OCI-LY1 (cell line): Measurements from ENCODE around the gene DNAL4.

Source experiments
- EZH2 ChIP-seq: fragments of 200-600 bp; sonication (generic), shearing (Covaris generic); IDR thresholded peaks from 2 replicates; pipeline ENCODE4 v1.8.0; 2017; ENCODE audit warnings: borderline replicate concordance, mixed run types, mild to moderate bottlenecking, antibody characterized with exemption, low read length, moderate library complexity, mixed read lengths
- TF ChIP-seq, protein P1 (sequence below): fragments of 200-600 bp; sonication (generic), shearing (Covaris generic); IDR thresholded peaks from 2 replicates; pipeline ENCODE4 v1.5.1; 2017; ENCODE audit warnings: mild to moderate bottlenecking, antibody characterized with exemption, low read length, moderate library complexity, mixed read lengths

DNA sequence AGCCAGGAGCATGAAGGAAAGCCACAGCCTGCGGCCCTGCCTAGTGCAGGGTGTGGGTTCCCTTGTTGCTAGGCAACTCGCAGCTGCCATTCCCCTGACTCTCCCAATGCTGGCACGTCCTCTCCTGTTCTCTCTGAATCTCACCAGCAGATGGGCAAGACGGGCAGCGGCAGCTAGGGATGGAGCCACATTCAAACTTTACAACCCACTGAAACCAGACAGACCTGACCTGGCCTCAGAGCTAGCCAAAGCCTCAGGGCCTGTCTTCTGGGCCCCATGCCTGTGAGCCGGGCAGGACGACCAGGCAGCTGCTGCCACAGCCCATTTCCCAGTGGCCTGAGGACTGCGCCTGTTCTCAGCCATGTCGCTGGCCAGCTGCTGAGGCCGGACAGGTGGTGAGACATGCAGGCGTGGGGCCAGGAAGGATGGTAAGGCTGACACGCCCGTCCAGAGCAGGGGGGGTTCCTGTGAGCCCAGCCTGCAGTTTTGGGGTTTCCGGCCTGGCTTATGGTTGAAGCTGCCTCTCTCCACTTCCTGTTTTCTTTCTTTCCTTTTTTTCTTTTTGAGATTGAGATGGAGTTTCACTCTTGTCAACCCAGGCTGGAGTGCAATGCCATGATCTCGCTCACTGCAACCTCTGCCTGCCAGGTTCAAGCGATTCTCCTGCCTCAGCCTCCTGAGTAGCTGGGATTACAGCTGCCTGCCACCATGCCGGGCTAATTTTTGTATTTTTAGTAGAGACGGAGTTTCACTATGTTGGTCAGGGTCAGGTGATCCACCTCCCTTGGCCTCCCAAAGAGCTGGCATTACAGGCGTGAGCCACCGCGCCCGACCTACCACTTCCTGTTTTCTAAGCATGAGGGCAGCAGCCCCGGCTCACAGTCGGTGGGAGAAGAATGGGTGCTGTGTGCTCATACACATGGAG is 42.3 kb downstream of the DNAL4 start:
- TF ChIP-seq, protein P1, sequence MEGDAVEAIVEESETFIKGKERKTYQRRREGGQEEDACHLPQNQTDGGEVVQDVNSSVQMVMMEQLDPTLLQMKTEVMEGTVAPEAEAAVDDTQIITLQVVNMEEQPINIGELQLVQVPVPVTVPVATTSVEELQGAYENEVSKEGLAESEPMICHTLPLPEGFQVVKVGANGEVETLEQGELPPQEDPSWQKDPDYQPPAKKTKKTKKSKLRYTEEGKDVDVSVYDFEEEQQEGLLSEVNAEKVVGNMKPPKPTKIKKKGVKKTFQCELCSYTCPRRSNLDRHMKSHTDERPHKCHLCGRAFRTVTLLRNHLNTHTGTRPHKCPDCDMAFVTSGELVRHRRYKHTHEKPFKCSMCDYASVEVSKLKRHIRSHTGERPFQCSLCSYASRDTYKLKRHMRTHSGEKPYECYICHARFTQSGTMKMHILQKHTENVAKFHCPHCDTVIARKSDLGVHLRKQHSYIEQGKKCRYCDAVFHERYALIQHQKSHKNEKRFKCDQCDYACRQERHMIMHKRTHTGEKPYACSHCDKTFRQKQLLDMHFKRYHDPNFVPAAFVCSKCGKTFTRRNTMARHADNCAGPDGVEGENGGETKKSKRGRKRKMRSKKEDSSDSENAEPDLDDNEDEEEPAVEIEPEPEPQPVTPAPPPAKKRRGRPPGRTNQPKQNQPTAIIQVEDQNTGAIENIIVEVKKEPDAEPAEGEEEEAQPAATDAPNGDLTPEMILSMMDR, result no peak
- no peak for TF ChIP-seq EZH2
